GM23248 (cell line): ENCODE data around the gene GALM. TPM values are rescaled to one million over a fixed set of nuclear protein-coding genes. Genes with fewer than 3 reads are reported as not detected.

Source experiments
- DNase-seq: peaks from one replicate; pipeline ENCODE4 v3.0.0-alpha.2; 2015
- H2AFZ ChIP-seq: fragments of 200-600 bp; sonication (generic); 2 replicates; pipeline ENCODE4 v1.6.1; 2016; ENCODE audit warnings: antibody characterized with exemption
- H3F3A ChIP-seq: fragments of 200-600 bp; sonication (generic); 2 replicates; pipeline ENCODE4 v1.6.1; 2016; ENCODE audit warnings: mild to moderate bottlenecking, antibody characterized with exemption, mixed run types; ENCODE audit not compliant: insufficient read depth
- H3K27ac ChIP-seq: fragments of 200-600 bp; sonication (generic); 2 replicates; pipeline ENCODE4 v1.5.1; 2016; ENCODE audit warnings: mild to moderate bottlenecking
- H3K27me3 ChIP-seq: fragments of 200-600 bp; sonication (generic); replicated peaks from 2 replicates; pipeline ENCODE4 v1.6.1; 2016; ENCODE audit warnings: mild to moderate bottlenecking; ENCODE audit not compliant: insufficient read depth
- H3K36me3 ChIP-seq: fragments of 200-600 bp; sonication (generic); 2 replicates; pipeline ENCODE4 v1.6.1; 2016; ENCODE audit warnings: low read depth, mild to moderate bottlenecking
- H3K4me1 ChIP-seq: fragments of 200-600 bp; sonication (generic); 2 replicates; pipeline ENCODE4 v1.6.1; 2016; ENCODE audit warnings: mild to moderate bottlenecking; ENCODE audit not compliant: insufficient read depth
- H3K4me2 ChIP-seq: fragments of 200-600 bp; sonication (generic); one replicate; pipeline ENCODE4 v1.6.1; 2016; ENCODE audit warnings: mild to moderate bottlenecking; ENCODE audit not compliant: unreplicated experiment
- H3K4me3 ChIP-seq: fragments of 200-600 bp; sonication (generic); 2 replicates; pipeline ENCODE4 v1.5.1; 2016; ENCODE audit warnings: mild to moderate bottlenecking
- H3K79me2 ChIP-seq: fragments of 200-600 bp; sonication (generic); 2 replicates; pipeline ENCODE4 v1.6.1; 2016; ENCODE audit warnings: mild to moderate bottlenecking; ENCODE audit not compliant: insufficient read depth
- H3K9ac ChIP-seq: fragments of 200-600 bp; sonication (generic); 2 replicates; pipeline ENCODE4 v1.6.1; 2016; ENCODE audit warnings: mild to moderate bottlenecking
- H3K9me2 ChIP-seq: fragments of 200-600 bp; sonication (generic); 2 replicates; pipeline ENCODE4 v1.6.1; 2016; ENCODE audit warnings: mixed run types, mild to moderate bottlenecking, moderate library complexity; ENCODE audit not compliant: insufficient read depth
- H3K9me3 ChIP-seq: fragments of 200-600 bp; sonication (generic); one replicate; pipeline ENCODE4 v1.6.1; 2017; ENCODE audit warnings: low read depth
- H4K20me1 ChIP-seq: fragments of 200-600 bp; sonication (generic); 2 replicates; pipeline ENCODE4 v1.6.0; 2016; ENCODE audit not compliant: insufficient read depth
- EZH2 ChIP-seq: fragments of 200-600 bp; sonication (generic); IDR thresholded peaks from 2 replicates; pipeline ENCODE4 v1.6.1; 2018; ENCODE audit warnings: antibody characterized with exemption, mild to moderate bottlenecking; ENCODE audit not compliant: insufficient read depth, poor library complexity, severe bottlenecking
- EZH2phosphoT487 ChIP-seq: fragments of 200-600 bp; sonication (generic); IDR thresholded peaks from 2 replicates; pipeline ENCODE4 v1.6.1; 2018; ENCODE audit warnings: antibody characterized with exemption, moderate library complexity, mild to moderate bottlenecking, low read depth; ENCODE audit not compliant: insufficient read depth
- WGBS, 2 experiments: methylation state at CpG; one replicate each; pipeline ENCODE4 v1.1.6; 2015 to 2017; ENCODE audit warnings: low lambda C conversion rate in 2 of 2, low coverage in 1 of 2; ENCODE audit errors: missing lambda C conversion rate in 2 of 2; 5-methylcytosine and 5-hydroxymethylcytosine counted together
- in situ Hi-C: fragments of 300-500 bp; cut with MboI; formaldehyde crosslinking; loops from 2 replicates; pipeline ENCODE4 v1.15.0; 2020
- polyA plus RNA-seq: library from polyadenylated mRNA; unstranded; fragments of >200 nt; fragmentation: Nextera tagmentation; extraction: Ambion mirVana; gene quantifications from 2 replicates; pipeline ENCODE4 v1.2.1, GENCODE V29; 2016
- total RNA-seq: library from RNA; depleted of rRNA; stranded (reverse); fragments of >200 nt; shearing (Covaris generic); gene quantifications from 2 replicates; pipeline ENCODE4 v1.2.3, GENCODE V29; 2014

GALM gene
- total and polyA plus RNA-seq, 2 experiments from 2014 or later = 7.6 to 10.8 TPM

- 58 to 93% methylated on average over 1 of the region's 1 CpG for WGBS, 2 experiments
Measured at GRCh38 chr2:38655441-38655840, 10.5 kb upstream of the GALM start.

GRCh38 chr2:38656866-38657480, 8.9 kb upstream of the GALM start:
- H3K27ac ChIP-seq = no peak overlapping the region
- no peaks in the 10 kb centered on the region for H3K27me3 ChIP-seq
- no peaks in the 10 kb centered on the region for H4K20me1 ChIP-seq
- no peaks in the 10 kb centered on the region for H3K9me2 ChIP-seq
- H3K9me3 ChIP-seq = no peaks in the 10 kb centered on the region
- H3K4me3 ChIP-seq = no peak overlapping the region
- no peak overlapping the region for H3K4me2 ChIP-seq
- no peak for TF ChIP-seq EZH2phosphoT487
- TF ChIP-seq EZH2 = no peak
- no peak for DNase-seq
- H3K36me3 ChIP-seq = no peaks in the 10 kb centered on the region
- in situ Hi-C loops = no loop called here
- WGBS, 2 experiments = 69 to 80% methylated on average over 4 of the region's 4 CpGs
- no peak overlapping the region for H2AFZ ChIP-seq
- H3K9ac ChIP-seq = no peak overlapping the region
- no peaks in the 10 kb centered on the region for H3K4me1 ChIP-seq
- no peaks in the 10 kb centered on the region for H3K79me2 ChIP-seq
- no peaks in the 10 kb centered on the region for H3F3A ChIP-seq

More at GRCh38 chr2:38655441-38655840, 10.5 kb upstream of the GALM start:
- Histone ChIP-seq H4K20me1 (no peaks in the 10 kb centered on the region), H3K27ac (no peak overlapping the region), H3F3A (no peaks in the 10 kb centered on the region), H3K79me2 (no peaks in the 10 kb centered on the region), H3K27me3 (no peaks in the 10 kb centered on the region), H3K4me2 (no peak overlapping the region), H3K4me3 (no peak overlapping the region), H2AFZ (no peak overlapping the region), H3K36me3 (no peaks in the 10 kb centered on the region), H3K9me2 (no peaks in the 10 kb centered on the region), H3K9ac (no peak overlapping the region), H3K4me1 (no peaks in the 10 kb centered on the region), H3K9me3 (no peaks in the 10 kb centered on the region)
- no peak for DNase-seq
- in situ Hi-C loops = no loop called here
- no peak for TF ChIP-seq EZH2phosphoT487
- TF ChIP-seq EZH2 = no peak

GRCh38 chr2:38658613-38659012, 7.3 kb upstream of the GALM start:
- Histone ChIP-seq H3F3A (no peaks in the 10 kb centered on the region), H4K20me1 (no peaks in the 10 kb centered on the region), H3K4me3 (no peak overlapping the region), H3K4me2 (no peak overlapping the region), H3K4me1 (0 out of 2 replicates have a peak, but pooled peaks cover 2% of the 10 kb centered on the region), H3K27ac (no peak overlapping the region), H3K9me2 (no peaks in the 10 kb centered on the region), H3K9ac (no peak overlapping the region), H3K79me2 (no peaks in the 10 kb centered on the region), H3K9me3 (no peaks in the 10 kb centered on the region), H3K27me3 (no peaks in the 10 kb centered on the region), H3K36me3 (no peaks in the 10 kb centered on the region), H2AFZ (no peak overlapping the region)
- in situ Hi-C loops = no loop called here
- TF ChIP-seq EZH2phosphoT487 (no peak), EZH2 (no peak)
- 43 to 47% methylated on average over 2 of the region's 2 CpGs for WGBS, 2 experiments
- no peak for DNase-seq

GRCh38 chr2:38659115-38659514, 6.8 kb upstream of the GALM start:
- 80 to 98% methylated on average over 2 of the region's 2 CpGs for WGBS, 2 experiments
- DNase-seq = no peak
- Histone ChIP-seq H3K27me3 (no peaks in the 10 kb centered on the region), H3K9ac (no peak overlapping the region), H3K4me1 (peaks cover 5% of the 10 kb centered on the region; the same call in 1 of the 2 replicates), H3K4me3 (no peak overlapping the region), H3F3A (no peaks in the 10 kb centered on the region), H3K9me2 (no peaks in the 10 kb centered on the region), H3K9me3 (no peaks in the 10 kb centered on the region), H3K27ac (no peak overlapping the region), H3K79me2 (no peaks in the 10 kb centered on the region), H2AFZ (no peak overlapping the region), H3K36me3 (no peaks in the 10 kb centered on the region), H3K4me2 (no peak overlapping the region), H4K20me1 (no peaks in the 10 kb centered on the region)
- in situ Hi-C loops = no loop called here
- TF ChIP-seq EZH2phosphoT487 (no peak), EZH2 (no peak)

GRCh38 chr2:38660282-38660681, 5.6 kb upstream of the GALM start:
- in situ Hi-C loops = no loop called here
- 85 to 90% methylated on average over 3 of the region's 3 CpGs for WGBS, 2 experiments

More at GRCh38 chr2:38660282-38660681, 5.6 kb upstream of the GALM start:
- H3K4me1 ChIP-seq = peaks cover 8% of the 10 kb centered on the region; the same call in 1 of the 2 replicates
- H3K27me3 ChIP-seq = no peaks in the 10 kb centered on the region
- H3K79me2 ChIP-seq = no peaks in the 10 kb centered on the region
- no peak for TF ChIP-seq EZH2
- no peak for TF ChIP-seq EZH2phosphoT487
- no peak for DNase-seq
- H4K20me1 ChIP-seq = no peaks in the 10 kb centered on the region
- H3K9ac ChIP-seq = no peak overlapping the region
- no peaks in the 10 kb centered on the region for H3K36me3 ChIP-seq
- no peak overlapping the region for H3K27ac ChIP-seq
- no peak overlapping the region for H3K4me2 ChIP-seq
- H3K4me3 ChIP-seq = no peak overlapping the region
- no peak overlapping the region for H2AFZ ChIP-seq
- no peaks in the 10 kb centered on the region for H3K9me3 ChIP-seq
- H3F3A ChIP-seq = no peaks in the 10 kb centered on the region
- H3K9me2 ChIP-seq = no peaks in the 10 kb centered on the region
